IMR-90 (cell line): ENCODE measurements around the gene ABHD13. TPM values are rescaled to one million over a fixed set of nuclear protein-coding genes. Genes with fewer than 3 reads are reported as not detected.
A peak's percentile ranks its signal among the peaks of the same experiment; 100 is the strongest.

Source experiments
- ATAC-seq: fragments of 200-7000 bp; cut with Tn5 transposase; 2 replicates; pipeline ENCODE4 v1.9.1; 2020; ENCODE audit warnings: low read depth, mild to moderate bottlenecking, moderate library complexity
- BruUV-seq: library from RNA; stranded (reverse); fragments of 400-500 nt; replicated peaks from 2 replicates; lab custom pipeline; 2021; lab: Mats Ljungman, UMichigan
- CTCF ChIA-PET: fragments of 300-600 bp; formaldehyde crosslinking; extraction: SDS; loops from one replicate; lab custom pipeline; 2021; ENCODE audit warnings: antibody characterized with exemption; lab: Yijun Ruan, JAX
- POLR2A ChIA-PET: fragments of 300-600 bp; sonication (Branson Sonifier 250); formaldehyde crosslinking; loops from one replicate; lab custom pipeline; 2022; ENCODE audit warnings: antibody characterized with exemption; ENCODE audit not compliant: unreplicated experiment; lab: Charles Lee
- DNase-seq: peaks from one replicate; pipeline ENCODE4 v3.0.0; 2013
- H2AFZ ChIP-seq: replicated peaks from 2 replicates; pipeline ENCODE3; 2013; ENCODE audit warnings: low read length, mild to moderate bottlenecking; ENCODE audit not compliant: poor library complexity
- H2AK5ac ChIP-seq: 2 replicates; pipeline ENCODE4 v1.6.1; 2013; ENCODE audit warnings: low read depth, low read length, inconsistent platforms
- H2AK9ac ChIP-seq: replicated peaks from 2 replicates; pipeline ENCODE3; 2013; ENCODE audit warnings: mild to moderate bottlenecking, low read depth, low read length, moderate library complexity; ENCODE audit not compliant: poor library complexity
- H2BK120ac ChIP-seq: 2 replicates; pipeline ENCODE4 v1.6.1; 2013; ENCODE audit warnings: low read depth, low read length, inconsistent platforms
- H2BK15ac ChIP-seq: 3 replicates; pipeline ENCODE4 v1.6.1; 2013; ENCODE audit warnings: low read depth, low read length, inconsistent platforms
- H2BK20ac ChIP-seq: 2 replicates; pipeline ENCODE4 v1.6.1; 2013; ENCODE audit warnings: low read depth, mild to moderate bottlenecking, inconsistent platforms, low read length, moderate library complexity
- H2BK5ac ChIP-seq: 2 replicates; pipeline ENCODE4 v1.6.1; 2013; ENCODE audit warnings: mild to moderate bottlenecking, low read depth, low read length, inconsistent platforms; ENCODE audit not compliant: poor library complexity, severe bottlenecking
- H3K14ac ChIP-seq: replicated peaks from 2 replicates; pipeline ENCODE4 v1.6.1; 2013; ENCODE audit warnings: low read depth, low read length, inconsistent platforms
- H3K18ac ChIP-seq: 2 replicates; pipeline ENCODE4 v1.6.1; 2013; ENCODE audit warnings: low read depth, low read length, control low read depth
- H3K23ac ChIP-seq: 2 replicates; pipeline ENCODE4 v1.6.1; 2013; ENCODE audit warnings: low read depth, low read length, inconsistent platforms
- H3K27ac ChIP-seq: 2 replicates; pipeline ENCODE4 v1.5.1; 2013; ENCODE audit warnings: mild to moderate bottlenecking, control low read depth, low read length; ENCODE audit not compliant: insufficient read depth
- H3K27me3 ChIP-seq: 2 replicates; pipeline ENCODE4 v1.6.1; 2013; ENCODE audit warnings: low read length; ENCODE audit not compliant: control insufficient read depth, insufficient read depth
- H3K36me3 ChIP-seq: 2 replicates; pipeline ENCODE4 v1.6.1; 2013; ENCODE audit warnings: low read length, mixed read lengths; ENCODE audit not compliant: control insufficient read depth, insufficient read depth
- H3K4ac ChIP-seq: 2 replicates; pipeline ENCODE4 v1.6.1; 2013; ENCODE audit warnings: low read depth, low read length, inconsistent platforms
- H3K4me1 ChIP-seq: 2 replicates; pipeline ENCODE4 v1.6.1; 2013; ENCODE audit warnings: low read length, mixed read lengths; ENCODE audit not compliant: control insufficient read depth, insufficient read depth
- H3K4me2 ChIP-seq: 2 replicates; pipeline ENCODE4 v1.6.1; 2013; ENCODE audit warnings: low read depth, mild to moderate bottlenecking, control low read depth, low read length, moderate library complexity
- H3K4me3 ChIP-seq: 2 replicates; pipeline ENCODE4 v1.5.1; 2013; ENCODE audit warnings: low read depth, mild to moderate bottlenecking, control low read depth, low read length, moderate library complexity; ENCODE audit not compliant: insufficient read depth
- H3K56ac ChIP-seq: 2 replicates; pipeline ENCODE4 v1.6.1; 2013; ENCODE audit warnings: low read length, inconsistent platforms; ENCODE audit not compliant: insufficient read depth; ENCODE audit errors: extremely low read depth
- H3K79me1 ChIP-seq, 2 experiments: 2 replicates each; pipeline ENCODE4 v1.6.1; 2013; ENCODE audit warnings: low read length in 2 of 2, inconsistent platforms in 1 of 2, low read depth in 1 of 2
- H3K9ac ChIP-seq: 2 replicates; pipeline ENCODE4 v1.6.1; 2013; ENCODE audit warnings: low read depth, low read length, control low read depth
- H3K9me1 ChIP-seq: 2 replicates; pipeline ENCODE4 v1.6.1; 2013; ENCODE audit warnings: low read length, inconsistent platforms; ENCODE audit not compliant: insufficient read depth
- H3K9me3 ChIP-seq: 2 replicates; pipeline ENCODE4 v1.6.1; 2013; ENCODE audit warnings: low read length; ENCODE audit not compliant: control insufficient read depth, insufficient read depth
- H4K20me1 ChIP-seq: 2 replicates; pipeline ENCODE4 v1.6.1; 2013; ENCODE audit warnings: low read length, inconsistent platforms; ENCODE audit not compliant: insufficient read depth
- H4K5ac ChIP-seq: 2 replicates; pipeline ENCODE4 v1.6.1; 2013; ENCODE audit warnings: mild to moderate bottlenecking, low read depth, low read length, control low read depth
- H4K8ac ChIP-seq, 2 experiments: 2 replicates each; pipeline ENCODE4 v1.6.1; 2013; ENCODE audit warnings: low read depth in 2 of 2, low read length in 2 of 2, control low read depth in 1 of 2, inconsistent platforms in 1 of 2
- H4K91ac ChIP-seq: 2 replicates; pipeline ENCODE4 v1.6.1; 2013; ENCODE audit warnings: low read depth, low read length, inconsistent platforms; ENCODE audit not compliant: insufficient read depth
- CHD1 ChIP-seq: IDR thresholded peaks from 2 replicates; pipeline ENCODE4 v1.6.1; 2012; ENCODE audit warnings: low read depth, low read length, improper control_type of control experiment
- FOS ChIP-seq: fragments of 150-350 bp; IDR thresholded peaks from 2 replicates; pipeline ENCODE4 v1.6.1; 2016; ENCODE audit warnings: low read depth, low read length
- MAFK ChIP-seq: IDR thresholded peaks from 2 replicates; pipeline ENCODE4 v1.6.1; 2012; ENCODE audit warnings: low read depth, low read length, improper control_type of control experiment
- MXI1 ChIP-seq: IDR thresholded peaks from 2 replicates; pipeline ENCODE4 v1.6.1; 2012; ENCODE audit warnings: low read depth, mild to moderate bottlenecking, low read length, moderate library complexity, borderline replicate concordance
- NFE2L2 ChIP-seq: fragments of 150-350 bp; IDR thresholded peaks from 2 replicates; pipeline ENCODE4 v1.6.1; 2016; ENCODE audit warnings: low read depth, mild to moderate bottlenecking, low read length
- POLR2A ChIP-seq: IDR thresholded peaks from 2 replicates; pipeline ENCODE4 v1.6.1; 2012; ENCODE audit warnings: mild to moderate bottlenecking, low read depth, low read length
- RFX5 ChIP-seq: IDR thresholded peaks from 2 replicates; pipeline ENCODE4 v1.8.0; 2012; ENCODE audit warnings: low read depth, mild to moderate bottlenecking, low read length, moderate library complexity
- SMC3 ChIP-seq: fragments of 150-350 bp; IDR thresholded peaks from 2 replicates; pipeline ENCODE4 v1.6.1; 2016; ENCODE audit warnings: low read depth, mild to moderate bottlenecking, antibody characterized with exemption, low read length, moderate library complexity
- WGBS, 2 experiments: methylation state at CpG; one replicate each; pipeline versions ENCODE4 v1.1.5 to v1.1.7; 2013; ENCODE audit warnings: missing lambda C conversion rate in 2 of 2; ENCODE audit not compliant: insufficient read length in 1 of 2; ENCODE audit errors: extremely low coverage in 2 of 2; 5-methylcytosine and 5-hydroxymethylcytosine counted together
- dilution Hi-C: fragments of 300-500 bp; cut with HindIII; formaldehyde crosslinking; loops from one replicate; pipeline ENCODE4 v1.14.3; 2018; ENCODE audit warnings: low sequenced_read_pairs; ENCODE audit not compliant: unreplicated experiment
- in situ Hi-C: fragments of 300-500 bp; cut with MboI; formaldehyde crosslinking; loops from 3 replicates; pipeline ENCODE4 v1.14.3; 2019; ENCODE audit warnings: low sequenced_read_pairs, inconsistent platforms, mixed read lengths
- intact Hi-C: fragments of 100-400 bp; cut with micrococcal nuclease; formaldehyde crosslinking; loops from 2 replicates; pipeline ENCODE4 v1.10.0; 2022
- polyA plus RNA-seq, 3 experiments: library from polyadenylated mRNA; depleted of rRNA; stranded (reverse); fragments of >200 nt; gene quantifications; 2 replicates each; pipeline ENCODE4 v1.2.3, GENCODE V29; 2012; ENCODE audit warnings: low replicate concordance in 1 of 3
- total RNA-seq: library from RNA; depleted of rRNA; stranded (reverse); fragments of >200 nt; gene quantifications from 2 replicates; pipeline ENCODE4 v1.2.3, GENCODE V29; 2012
- TF ChIP-seq, protein P1 (sequence below): fragments of 150-350 bp; IDR thresholded peaks from 2 replicates; pipeline ENCODE4 v1.6.1; 2016; ENCODE audit warnings: low read depth, mild to moderate bottlenecking, low read length, moderate library complexity, borderline replicate concordance
- TF ChIP-seq, protein P2 (sequence below): conservative IDR thresholded peaks from 2 replicates; pipeline ENCODE4 v1.5.1; 2012; ENCODE audit warnings: mild to moderate bottlenecking, low read depth, low read length, improper control_type of control experiment
- TF ChIP-seq, protein P3 (sequence below): fragments of 150-350 bp; IDR thresholded peaks from 2 replicates; pipeline ENCODE4 v1.6.1; 2017; ENCODE audit warnings: mild to moderate bottlenecking, antibody characterized with exemption, low read length, low read depth

ABHD13 gene
- total and polyA plus RNA-seq, 2 of the 4 experiments (the other 2 are of a cell fraction) = 4.0 to 4.1 TPM

DNA sequence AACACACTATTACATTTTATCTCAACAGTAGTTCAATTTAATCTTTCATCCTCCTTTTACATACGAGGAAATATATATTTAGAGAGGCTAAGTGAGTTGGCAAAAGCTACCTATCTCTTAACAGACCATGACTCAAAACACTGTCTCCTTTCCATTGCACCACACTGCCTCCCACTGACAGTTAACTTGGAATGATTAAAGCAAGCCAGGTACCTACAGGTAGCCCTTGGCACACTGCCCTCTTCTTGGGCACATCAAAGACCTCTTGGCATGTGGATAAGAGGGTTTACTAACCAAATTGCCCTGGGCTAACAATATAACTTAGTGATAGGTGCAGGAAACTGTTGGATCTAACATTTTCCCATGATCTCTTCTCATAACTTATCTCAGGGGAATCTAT lies 1.8 kb downstream of the ABHD13 start:
- dilution Hi-C loops = no loop called here
- TSS peak; percentile 22 for BruUV-seq
- no peak overlapping the region for H4K8ac ChIP-seq
- H3K4me1 ChIP-seq = peaks cover 7% of the 10 kb centered on the region
- no peaks in the 10 kb centered on the region for H3K36me3 ChIP-seq
- no peak for DNase-seq
- no peak overlapping the region for H2AK9ac ChIP-seq
- H2BK120ac ChIP-seq = no peak overlapping the region
- H2BK20ac ChIP-seq = no peak overlapping the region
- H4K20me1 ChIP-seq = peaks cover 21% of the 10 kb centered on the region; the same call in 1 of the 2 replicates
- H3K27me3 ChIP-seq = no peaks in the 10 kb centered on the region
- in situ Hi-C loops = no loop called here
- intact Hi-C loops = no loop called here
- H3K9me3 ChIP-seq = no peaks in the 10 kb centered on the region
- H3K9me1 ChIP-seq = 0 out of 2 replicates have a peak, but pooled peaks cover 3% of the 10 kb centered on the region
- H2AFZ ChIP-seq = no peak overlapping the region
- ATAC-seq = no peak
- no CpG with 5 or more reads among the region's 1 CpG for whole genome bisulfite sequencing, 2 experiments
- CTCF ChIA-PET = no interaction called here
- no peak overlapping the region for H3K23ac ChIP-seq
- H3K4me3 ChIP-seq = no peak overlapping the region
- H2AK5ac ChIP-seq = no peak overlapping the region
- no peak overlapping the region for H3K4ac ChIP-seq
- no peak overlapping the region for H3K18ac ChIP-seq
- H3K4me2 ChIP-seq = peak overlapping the region; percentile 54; the same call in 1 of the 2 replicates
- H3K9ac ChIP-seq = no peak overlapping the region
- H3K27ac ChIP-seq = no peak overlapping the region
- H2BK15ac ChIP-seq = no peak overlapping the region
- POLR2A ChIA-PET = no interaction called here
- peaks cover 22 to 54% of the 10 kb centered on the region in 2 experiments for H3K79me1 ChIP-seq
- no peak overlapping the region for H3K14ac ChIP-seq
- TF ChIP-seq MAFK = no peak
- no peak for TF ChIP-seq RFX5
- TF ChIP-seq CHD1 = no peak
- TF ChIP-seq, protein P1, sequence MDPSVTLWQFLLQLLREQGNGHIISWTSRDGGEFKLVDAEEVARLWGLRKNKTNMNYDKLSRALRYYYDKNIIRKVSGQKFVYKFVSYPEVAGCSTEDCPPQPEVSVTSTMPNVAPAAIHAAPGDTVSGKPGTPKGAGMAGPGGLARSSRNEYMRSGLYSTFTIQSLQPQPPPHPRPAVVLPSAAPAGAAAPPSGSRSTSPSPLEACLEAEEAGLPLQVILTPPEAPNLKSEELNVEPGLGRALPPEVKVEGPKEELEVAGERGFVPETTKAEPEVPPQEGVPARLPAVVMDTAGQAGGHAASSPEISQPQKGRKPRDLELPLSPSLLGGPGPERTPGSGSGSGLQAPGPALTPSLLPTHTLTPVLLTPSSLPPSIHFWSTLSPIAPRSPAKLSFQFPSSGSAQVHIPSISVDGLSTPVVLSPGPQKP = no peak
- TF ChIP-seq, protein P2, sequence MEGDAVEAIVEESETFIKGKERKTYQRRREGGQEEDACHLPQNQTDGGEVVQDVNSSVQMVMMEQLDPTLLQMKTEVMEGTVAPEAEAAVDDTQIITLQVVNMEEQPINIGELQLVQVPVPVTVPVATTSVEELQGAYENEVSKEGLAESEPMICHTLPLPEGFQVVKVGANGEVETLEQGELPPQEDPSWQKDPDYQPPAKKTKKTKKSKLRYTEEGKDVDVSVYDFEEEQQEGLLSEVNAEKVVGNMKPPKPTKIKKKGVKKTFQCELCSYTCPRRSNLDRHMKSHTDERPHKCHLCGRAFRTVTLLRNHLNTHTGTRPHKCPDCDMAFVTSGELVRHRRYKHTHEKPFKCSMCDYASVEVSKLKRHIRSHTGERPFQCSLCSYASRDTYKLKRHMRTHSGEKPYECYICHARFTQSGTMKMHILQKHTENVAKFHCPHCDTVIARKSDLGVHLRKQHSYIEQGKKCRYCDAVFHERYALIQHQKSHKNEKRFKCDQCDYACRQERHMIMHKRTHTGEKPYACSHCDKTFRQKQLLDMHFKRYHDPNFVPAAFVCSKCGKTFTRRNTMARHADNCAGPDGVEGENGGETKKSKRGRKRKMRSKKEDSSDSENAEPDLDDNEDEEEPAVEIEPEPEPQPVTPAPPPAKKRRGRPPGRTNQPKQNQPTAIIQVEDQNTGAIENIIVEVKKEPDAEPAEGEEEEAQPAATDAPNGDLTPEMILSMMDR = no peak
- TF ChIP-seq MXI1 = no peak
- TF ChIP-seq FOS = no peak
- TF ChIP-seq SMC3 = no peak
- TF ChIP-seq POLR2A = no peak
- TF ChIP-seq, protein P3, sequence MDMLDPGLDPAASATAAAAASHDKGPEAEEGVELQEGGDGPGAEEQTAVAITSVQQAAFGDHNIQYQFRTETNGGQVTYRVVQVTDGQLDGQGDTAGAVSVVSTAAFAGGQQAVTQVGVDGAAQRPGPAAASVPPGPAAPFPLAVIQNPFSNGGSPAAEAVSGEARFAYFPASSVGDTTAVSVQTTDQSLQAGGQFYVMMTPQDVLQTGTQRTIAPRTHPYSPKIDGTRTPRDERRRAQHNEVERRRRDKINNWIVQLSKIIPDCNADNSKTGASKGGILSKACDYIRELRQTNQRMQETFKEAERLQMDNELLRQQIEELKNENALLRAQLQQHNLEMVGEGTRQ = no peak
- no peak for TF ChIP-seq NFE2L2
- H2BK5ac ChIP-seq = no peak overlapping the region
- no peak overlapping the region for H3K56ac ChIP-seq
- no peak overlapping the region for H4K5ac ChIP-seq
- H4K91ac ChIP-seq = no peak overlapping the region
